GM04504 (cell line): Measurements from ENCODE around the gene RNF213.
"Not testable (repeated sequence)": the region's sequence is repeated elsewhere in the genome, so short reads cannot be mapped to it uniquely, and the experiment has no call there.

ENCODE experiments used
- DNase-seq: peaks from one replicate; pipeline ENCODE4 v3.0.0-alpha.2; 2012; ENCODE audit warnings: low read depth

Gene RNF213

GRCh38 chr17:80270836-80271235 is 10.2 kb downstream of the RNF213 start:
- DNase-seq = no peak

DNA sequence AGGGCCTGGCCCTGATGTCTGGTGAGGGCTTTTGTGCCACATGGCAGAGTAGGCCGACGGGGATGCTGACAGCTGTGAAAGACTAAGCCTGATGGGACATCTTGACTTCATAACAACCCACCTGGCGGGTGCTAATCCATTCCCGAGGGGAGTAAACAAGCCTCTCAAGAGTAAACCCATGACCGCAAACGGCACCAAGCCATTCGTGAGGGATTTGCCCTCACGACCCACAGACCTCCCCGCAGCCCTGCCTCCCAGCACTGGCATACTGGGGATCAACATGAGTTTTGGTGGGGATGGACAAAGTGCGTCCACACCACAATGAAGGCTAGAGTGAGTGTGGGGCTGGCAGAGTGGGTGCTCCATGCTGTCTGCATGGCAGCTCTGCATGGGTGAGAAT is 11.7 kb downstream of the RNF213 start:
- DNase-seq = no peak

GRCh38 chr17:80274331-80274730 is 13.7 kb downstream of the RNF213 start:
- no peak for DNase-seq

DNA sequence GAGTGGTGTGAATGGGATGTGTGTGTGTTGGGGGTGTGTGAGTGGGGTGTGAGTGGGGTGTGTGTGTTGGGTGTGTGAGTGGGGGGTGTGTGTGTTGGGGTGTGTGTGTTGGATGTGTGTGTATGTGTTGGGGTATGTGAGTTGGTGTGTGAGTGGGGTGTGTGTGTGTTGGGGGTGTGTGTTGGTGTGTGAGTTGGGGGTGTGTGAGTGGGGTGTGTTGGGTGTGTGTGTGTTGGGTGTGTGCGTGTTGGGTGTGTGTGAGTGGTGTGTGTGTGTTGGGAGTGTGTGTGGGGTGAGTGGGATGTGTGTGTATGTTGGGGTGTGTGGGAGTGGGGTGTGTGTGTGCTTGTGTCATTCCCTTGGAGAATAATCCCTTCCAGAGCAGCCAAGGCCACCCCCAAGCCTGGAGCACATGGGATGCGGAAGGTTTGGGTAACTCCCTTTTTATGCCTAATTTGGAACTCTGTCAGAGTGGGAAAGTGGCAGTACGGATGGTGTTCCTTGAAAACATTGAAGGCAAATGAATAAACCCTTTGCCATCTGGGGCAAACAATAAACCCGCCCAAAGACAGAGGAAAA is 14.3 kb downstream of the RNF213 start:
- DNase-seq = no peak

GRCh38 chr17:80275857-80276256 is 15.2 kb downstream of the RNF213 start:
- not testable (repeated sequence) for DNase-seq

GRCh38 chr17:80277751-80278671 is 17.4 kb downstream of the RNF213 start:
- DNase-seq = no peak

- no peak for DNase-seq
These were observed 19.2 kb downstream of the RNF213 start for GRCh38 chr17:80279895-80280294.

- DNase-seq = no peak
These were observed 20.9 kb downstream of the RNF213 start for GRCh38 chr17:80281516-80281915.

GRCh38 chr17:80283116-80283852 is 22.6 kb downstream of the RNF213 start:
- no peak for DNase-seq

GRCh38 chr17:80284631-80285030 is 24.0 kb downstream of the RNF213 start:
- no peak for DNase-seq

DNA sequence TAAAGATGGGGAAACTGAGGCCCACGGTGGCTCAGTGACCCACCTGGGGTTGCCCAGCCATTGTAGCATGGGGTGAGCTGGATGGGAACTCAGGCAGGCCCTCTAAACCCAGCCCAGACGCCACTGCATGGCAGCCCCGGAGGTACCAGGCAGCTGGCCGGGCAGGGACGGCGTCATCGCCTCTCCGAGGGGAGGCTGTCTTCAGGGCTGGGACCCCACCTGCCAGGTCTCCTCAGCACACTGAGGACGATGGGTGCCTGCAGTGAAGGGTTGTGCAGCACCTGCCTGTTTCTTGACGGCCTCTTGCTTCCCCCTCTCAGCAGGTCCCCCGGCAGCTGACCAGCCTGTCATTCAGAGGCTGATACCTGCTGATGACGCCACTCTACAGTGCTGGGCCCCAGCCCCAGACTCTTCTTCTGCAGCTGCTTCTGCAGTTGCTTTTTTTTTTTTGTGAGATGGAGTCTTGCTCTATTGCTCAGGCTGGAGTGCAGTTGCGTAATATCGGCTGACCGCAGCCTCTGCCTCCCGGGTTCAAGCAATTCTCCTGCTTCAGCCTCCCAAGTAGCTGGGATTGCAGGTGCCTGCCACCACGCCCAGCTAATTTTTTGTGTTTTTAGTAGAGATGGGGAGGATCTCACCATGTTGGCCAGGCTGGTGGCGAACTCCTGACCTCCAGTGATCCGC is 24.7 kb downstream of the RNF213 start:
- DNase-seq = no peak

- DNase-seq = no peak
These were observed 25.9 kb downstream of the RNF213 start for GRCh38 chr17:80286638-80286960.

- no peak for DNase-seq
These were observed 26.4 kb downstream of the RNF213 start for GRCh38 chr17:80287038-80287437.

GRCh38 chr17:80287806-80288567 is 27.3 kb downstream of the RNF213 start:
- DNase-seq = no peak

DNA sequence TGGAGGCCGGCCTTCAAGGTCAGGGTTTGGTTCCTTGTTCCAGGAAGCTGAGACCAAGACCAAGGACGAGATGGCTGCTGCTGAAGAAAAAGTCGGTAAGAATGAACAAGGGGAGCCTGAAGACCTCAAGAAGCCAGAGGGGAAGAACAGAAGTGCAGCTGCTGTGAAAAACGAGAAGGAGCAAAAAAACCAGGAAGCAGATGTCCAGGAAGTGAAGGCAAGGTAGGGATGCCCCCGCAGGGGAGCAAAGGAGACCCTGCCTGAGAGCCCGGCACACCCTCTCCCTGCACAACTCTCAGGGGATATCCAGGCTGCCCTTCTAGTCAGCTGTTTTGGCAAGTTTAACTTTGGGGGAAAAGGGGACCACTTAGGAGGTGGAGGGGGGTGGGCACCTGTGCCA is 29.0 kb downstream of the RNF213 start:
- no peak for DNase-seq

GRCh38 chr17:80290156-80290555 is 29.5 kb downstream of the RNF213 start:
- no peak for DNase-seq

- DNase-seq = no peak
These were observed 30.6 kb downstream of the RNF213 start for GRCh38 chr17:80291260-80291659.

- DNase-seq = no peak
These were observed 31.2 kb downstream of the RNF213 start for GRCh38 chr17:80291691-80292487.

DNA sequence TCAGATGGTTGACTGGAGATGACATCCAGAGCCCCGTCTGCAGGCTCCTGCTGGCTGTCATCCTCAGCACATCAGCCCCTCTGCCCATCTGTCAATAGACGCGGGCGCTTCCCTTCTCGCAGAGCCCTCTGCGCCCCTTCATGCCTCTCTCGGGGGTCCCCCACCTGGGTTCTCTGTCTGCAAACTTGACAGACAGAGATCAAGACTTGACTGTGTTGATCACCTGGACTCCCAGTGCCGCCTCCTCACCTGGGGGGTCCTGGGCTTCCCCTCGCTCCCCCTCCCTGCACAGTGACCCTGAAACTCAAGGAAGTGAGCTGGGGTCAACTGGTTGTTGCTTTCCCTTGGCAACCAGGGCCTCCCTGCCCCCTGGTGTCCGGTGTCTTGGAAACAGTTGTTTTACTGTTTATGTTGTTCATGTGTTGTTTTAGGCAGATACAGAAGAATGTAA is 31.9 kb downstream of the RNF213 start:
- DNase-seq = no peak

GRCh38 chr17:80294210-80294609 is 33.6 kb downstream of the RNF213 start:
- DNase-seq = no peak

- DNase-seq = no peak
These were observed 34.0 kb downstream of the RNF213 start for GRCh38 chr17:80294653-80295052.
